HG03095 (cell line): Measurements from ENCODE around the gene STK10.
A peak's percentile ranks its signal among the peaks of the same experiment; 100 is the strongest.
"Not testable (repeated sequence)": the region's sequence is repeated elsewhere in the genome, so short reads cannot be mapped to it uniquely, and the experiment has no call there.

Experiments used
- ATAC-seq: cut with Tn5 transposase; IDR thresholded peaks from one replicate; pipeline ENCODE4 v1.9.1; 2021; ENCODE audit warnings: moderate library complexity; ENCODE audit not compliant: unreplicated experiment

Gene STK10

DNA sequence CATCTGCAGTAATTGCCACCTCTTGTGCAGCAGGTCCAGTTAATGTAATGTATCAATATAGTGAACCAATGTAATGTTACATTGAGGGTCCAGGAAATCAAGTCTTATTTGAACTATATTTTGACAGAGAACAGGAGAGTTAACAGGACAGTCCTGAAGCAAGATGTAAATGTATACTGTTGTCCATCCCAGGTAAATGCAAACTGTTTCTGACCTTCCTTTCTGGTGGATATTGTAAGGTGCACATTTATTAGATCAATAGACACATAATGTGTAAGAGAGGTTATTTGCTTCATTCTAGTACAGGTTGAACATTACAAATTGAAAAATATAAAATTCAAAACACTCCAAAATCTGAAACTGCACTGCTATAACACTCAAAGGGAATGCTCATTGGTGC lies 158.1 kb downstream of the STK10 start:
- ATAC-seq: no peak

DNA sequence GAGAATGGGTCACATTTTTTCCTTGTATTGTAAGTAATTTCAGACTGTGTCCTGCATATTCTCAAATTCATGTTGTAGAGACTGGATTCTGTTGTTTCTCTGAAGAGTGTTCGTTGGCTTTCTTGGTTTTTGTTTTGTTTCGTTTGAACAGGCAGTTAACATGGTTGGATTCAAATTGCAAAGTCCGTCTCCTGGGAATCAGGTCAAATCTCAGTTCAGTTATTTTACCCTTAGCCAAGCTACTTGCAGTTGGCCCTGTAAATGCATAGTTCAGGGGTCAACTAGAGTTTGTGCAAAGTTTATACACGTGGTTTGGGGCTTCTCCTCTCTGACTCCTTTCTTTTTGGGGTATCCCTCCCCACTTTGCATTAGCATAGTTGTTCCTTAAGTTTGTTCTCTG lies 159.9 kb downstream of the STK10 start:
- ATAC-seq: no peak

DNA sequence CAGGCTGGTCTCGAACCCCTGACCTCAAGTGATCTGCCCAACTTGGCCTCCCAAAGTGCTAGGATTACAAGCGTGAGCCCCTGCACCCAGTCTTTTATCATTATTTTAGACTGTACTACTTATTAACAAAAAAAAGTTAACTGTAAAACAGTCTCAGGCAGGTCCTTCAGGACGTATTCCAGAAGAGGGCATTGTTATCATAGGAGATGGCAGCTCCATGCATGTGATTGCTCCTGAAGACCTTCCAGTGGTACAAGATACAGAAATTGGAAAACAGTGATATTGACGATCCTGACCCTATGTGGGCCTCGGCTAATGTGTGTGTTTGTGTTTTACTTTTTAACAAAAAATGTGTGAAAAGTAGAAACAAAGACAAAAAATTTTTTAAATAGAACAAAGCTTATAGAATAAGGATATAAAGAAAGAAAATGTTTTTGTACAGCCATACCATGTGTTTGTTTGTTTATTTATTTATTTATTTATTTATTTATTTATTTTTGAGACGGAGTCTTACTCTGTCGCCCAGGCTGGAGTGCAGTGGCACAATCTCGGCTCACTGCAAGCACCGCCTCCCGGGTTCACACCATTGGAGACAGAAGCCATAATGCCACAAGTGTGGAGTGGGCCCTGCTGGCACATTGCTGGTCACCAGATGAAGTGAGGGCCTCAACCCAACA lies 167.8 kb downstream of the STK10 start:
- ATAC-seq: not testable (repeated sequence)

DNA sequence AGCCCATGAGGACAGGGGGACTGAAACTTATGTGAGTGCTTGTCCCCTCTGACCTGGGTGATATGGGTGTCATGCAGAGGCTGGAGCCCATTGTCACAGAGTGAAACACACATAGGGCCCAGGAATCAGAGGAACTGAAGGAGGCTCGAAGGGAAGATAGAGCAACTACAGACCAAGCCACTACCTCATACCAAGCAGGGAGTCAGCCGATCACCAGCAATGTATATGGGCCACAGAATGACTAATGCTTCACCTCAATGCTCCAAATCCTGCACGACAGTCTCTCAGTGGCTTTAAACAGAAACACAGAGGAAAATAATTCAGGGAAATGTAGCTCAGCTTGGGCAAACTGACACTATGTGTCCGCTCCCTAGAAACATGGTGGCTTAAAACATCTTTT lies 172.7 kb downstream of the STK10 start:
- ATAC-seq: no peak

DNA sequence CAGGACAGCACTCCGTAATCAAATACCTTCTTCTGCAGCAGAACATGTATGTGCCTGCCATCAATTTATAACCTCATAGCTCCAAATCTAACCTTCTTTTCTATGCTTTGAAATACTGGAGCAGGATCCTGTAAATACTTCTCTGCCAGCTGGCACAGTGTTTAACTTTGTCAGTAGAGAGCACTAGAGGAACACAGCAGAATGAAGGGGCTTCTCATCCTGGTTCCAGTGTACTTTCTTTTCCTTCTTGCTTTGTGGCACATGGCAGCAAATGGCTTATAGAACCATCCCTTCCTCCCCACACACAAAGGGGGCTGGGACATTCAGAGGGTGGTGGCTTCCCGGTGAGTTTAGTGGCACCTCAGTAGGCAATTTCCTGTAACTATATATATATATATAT lies 177.7 kb downstream of the STK10 start:
- no peak for ATAC-seq

DNA sequence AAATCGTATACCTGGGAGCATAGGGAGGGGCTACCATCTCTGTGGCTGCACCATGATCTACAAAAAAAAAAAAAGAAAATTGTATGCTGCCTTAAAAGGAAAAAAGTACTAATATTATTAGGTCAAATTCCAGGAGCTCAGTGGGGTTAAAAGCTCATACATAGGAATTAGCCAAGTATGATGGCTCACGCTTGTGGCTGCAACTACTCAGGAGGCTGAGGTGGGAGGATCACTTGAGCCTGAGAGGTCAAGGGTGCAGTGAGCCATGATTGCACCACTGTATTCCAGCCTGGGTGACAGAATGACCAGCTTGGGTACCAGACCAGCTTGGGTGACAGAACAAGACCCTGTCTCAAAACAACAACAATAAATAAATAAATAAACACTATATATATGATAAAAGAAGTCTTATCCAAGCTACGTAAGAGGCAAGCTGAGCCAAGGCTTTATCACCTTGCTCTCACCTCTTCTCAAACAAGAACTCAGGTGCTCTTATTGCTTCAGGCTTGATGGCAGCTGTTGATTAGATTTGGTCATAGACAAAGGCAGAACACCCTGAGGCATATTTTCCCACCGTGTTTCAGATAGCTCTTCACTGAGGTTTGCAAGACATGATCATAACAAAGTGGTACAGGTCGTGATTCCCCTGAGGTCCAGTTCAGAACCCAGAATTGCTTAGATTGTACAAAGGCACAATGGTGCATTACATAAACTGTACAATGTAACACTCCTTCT lies 178.3 kb downstream of the STK10 start:
- no peak for ATAC-seq

DNA sequence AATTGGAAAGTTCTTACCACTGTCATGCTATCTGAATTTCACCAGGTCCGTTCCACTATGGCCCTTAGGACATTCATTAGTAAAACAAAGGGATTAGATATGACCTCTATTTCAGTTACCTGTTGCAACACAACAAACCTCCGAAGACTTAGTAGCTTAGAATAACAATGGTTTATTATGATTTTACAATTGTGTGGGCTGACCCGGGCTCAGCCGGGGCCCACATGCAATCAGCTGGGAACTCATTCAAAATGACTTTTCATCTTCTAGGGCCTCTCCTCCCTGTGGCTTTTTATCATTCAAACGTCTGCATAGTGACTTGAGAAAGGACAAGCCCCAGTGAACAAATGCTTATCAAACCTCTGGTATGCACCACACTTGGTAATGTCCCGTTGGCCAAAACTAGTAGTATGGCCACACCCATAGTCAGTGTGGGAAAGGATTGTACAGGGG lies 179.3 kb downstream of the STK10 start:
- ATAC-seq: no peak

DNA sequence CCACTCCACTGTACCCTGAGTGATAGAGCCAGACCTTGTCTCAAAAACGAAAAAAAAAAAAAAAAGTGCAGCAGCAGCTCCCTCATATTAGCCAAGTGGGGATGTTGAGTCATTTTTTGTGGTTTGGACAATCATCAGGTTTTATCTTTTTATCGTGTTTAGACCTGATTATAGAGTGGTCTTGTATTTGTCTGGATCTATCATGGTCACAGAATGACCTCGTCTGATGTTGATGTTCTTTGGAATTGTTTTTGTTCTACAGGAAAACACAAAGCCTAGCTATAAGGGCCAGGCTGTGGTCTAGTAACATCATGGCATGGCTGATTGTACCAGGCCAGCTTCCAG lies 179.9 kb downstream of the STK10 start:
- no peak for ATAC-seq

DNA sequence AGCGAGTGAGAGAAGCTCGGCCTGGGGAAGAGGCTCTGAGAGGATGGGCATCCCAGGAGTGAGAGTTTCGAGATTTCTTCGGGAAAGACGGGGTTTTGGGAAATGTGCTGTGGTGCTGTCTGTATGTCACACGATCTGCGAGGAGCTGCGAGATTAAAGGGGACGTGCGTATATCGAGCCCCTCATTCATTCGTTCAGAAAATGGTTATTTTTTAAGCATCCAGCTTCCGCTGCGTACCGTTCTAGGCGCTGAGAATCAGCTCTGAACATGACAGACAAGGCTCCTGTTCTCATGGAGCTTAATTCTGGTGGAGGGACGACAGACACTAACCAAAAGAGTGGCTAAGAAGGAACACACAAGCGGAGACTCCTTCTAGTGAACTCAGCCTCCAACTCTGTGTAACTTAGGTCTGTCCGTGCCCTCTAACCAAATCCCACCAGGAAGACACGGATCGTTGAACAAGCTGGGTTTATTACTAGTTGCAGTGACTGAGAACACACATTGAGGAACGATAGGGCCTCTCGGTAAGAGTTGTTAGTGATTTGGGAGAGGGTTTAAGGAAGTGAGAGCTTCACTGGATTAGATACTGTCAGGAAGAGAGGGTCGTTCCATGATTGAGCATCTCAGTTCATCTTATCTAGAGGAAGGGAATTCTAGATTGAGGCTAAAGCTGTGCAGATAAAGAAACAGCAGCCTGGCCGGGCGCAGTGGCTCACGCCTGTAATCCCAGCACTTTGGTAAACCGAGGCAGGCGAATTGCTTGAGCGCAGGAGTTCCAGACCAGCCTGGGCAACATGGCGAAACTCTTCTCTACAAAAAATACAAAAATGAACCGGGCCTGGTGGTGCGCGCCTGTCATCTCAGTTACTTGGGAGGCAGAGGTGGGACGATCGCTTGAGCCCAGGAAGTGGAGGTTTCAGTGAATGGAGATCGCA lies 180.6 kb downstream of the STK10 start:
- no peak for ATAC-seq

DNA sequence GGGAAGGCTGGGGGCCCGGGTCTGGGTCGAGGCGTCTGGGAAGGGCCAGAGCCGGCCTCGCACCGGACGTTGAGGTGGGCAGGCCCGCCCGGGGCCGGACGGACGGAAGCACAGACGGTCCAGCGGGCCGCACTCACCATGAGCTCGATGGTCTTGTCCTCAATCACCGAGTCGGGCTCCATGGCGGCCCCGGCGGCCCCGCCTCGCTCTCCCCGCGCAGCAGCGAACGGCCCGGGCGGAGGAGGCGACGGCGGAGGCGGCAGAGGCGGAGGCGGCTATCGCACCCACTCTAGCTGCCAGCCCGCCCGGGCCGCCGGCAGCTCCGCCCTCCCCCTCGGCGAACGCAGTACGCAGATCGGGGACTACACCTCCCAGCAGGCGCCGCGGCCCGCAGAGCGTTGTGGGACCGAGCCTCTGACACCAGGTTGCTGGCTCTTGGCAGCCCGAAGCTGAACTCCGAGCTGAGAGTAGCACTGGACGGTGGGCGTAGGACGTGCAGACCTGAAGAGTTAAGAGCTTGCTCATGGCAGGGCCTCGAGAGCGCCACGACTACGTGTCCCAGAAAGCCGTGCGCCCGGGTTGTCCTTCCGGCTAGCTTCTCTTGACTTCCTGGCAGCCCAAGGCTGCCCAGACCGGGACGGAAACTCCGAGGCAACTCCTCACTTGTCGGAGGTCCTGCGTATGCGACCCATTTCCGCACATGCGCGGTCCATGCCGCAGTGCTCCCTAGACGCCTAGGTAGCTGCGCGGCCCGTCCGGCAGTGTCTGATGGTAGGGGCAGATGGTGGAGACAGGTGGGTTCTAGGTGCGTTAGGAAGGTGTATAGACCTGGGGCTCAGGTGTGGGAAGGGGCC lies 181.5 kb downstream of the STK10 start, which contains the start of gene FBXW11:
Gene FBXW11, minus strand, starts transcription at position 318 of the 854 bp plus-strand sequence. Its CDS starts 136 bp downstream, at position 182.
- ATAC-seq: peak; percentile 81

DNA sequence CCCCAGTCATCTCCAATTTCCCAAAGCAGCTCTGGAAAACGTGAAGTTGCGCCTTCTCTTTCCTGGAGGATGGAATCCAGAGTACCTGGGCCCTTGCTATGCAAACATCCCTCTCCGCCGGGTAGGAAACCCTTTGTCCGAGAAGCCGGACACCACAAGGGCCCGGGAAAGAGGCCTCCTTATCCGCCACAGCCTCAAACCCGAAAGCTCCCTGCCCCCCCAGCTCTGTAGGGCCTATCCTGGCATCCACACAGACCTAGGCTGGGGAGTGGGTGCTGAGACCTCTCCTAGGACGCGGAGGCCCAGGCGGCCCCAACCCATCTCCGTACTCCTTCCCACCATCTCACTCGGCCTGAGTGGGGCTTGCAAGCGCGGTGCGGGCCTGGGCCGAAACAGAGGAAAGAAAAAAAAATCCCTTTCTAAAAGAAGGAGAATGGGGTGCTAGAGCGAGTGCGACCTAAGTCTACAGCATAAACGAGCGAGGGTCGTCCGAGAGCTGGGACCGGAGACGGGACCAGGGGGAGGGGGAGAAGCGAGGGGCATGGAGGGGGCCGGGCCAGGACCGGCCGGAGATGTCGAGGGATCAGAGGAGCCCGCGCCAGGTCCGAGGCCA lies 182.2 kb downstream of the STK10 start:
- ATAC-seq: no peak

DNA sequence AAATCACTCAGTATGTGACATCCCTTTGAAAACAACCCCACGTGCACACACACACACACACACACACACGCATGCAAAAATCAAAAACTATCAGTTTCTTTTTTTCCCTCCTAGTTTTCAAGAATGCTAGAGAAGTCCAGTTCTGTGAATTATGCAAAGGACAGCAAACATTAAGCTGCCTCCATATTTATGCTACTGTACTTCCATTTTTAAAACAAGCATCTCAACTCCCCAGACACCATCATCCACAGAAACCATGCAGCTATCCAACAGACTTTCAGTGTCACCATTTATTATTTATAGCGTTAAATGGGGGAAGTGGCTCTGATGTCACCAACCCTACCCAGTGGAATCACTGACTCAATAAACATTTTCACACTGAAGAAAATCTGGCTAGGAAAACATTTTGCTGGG lies 183.2 kb downstream of the STK10 start:
- ATAC-seq: no peak

DNA sequence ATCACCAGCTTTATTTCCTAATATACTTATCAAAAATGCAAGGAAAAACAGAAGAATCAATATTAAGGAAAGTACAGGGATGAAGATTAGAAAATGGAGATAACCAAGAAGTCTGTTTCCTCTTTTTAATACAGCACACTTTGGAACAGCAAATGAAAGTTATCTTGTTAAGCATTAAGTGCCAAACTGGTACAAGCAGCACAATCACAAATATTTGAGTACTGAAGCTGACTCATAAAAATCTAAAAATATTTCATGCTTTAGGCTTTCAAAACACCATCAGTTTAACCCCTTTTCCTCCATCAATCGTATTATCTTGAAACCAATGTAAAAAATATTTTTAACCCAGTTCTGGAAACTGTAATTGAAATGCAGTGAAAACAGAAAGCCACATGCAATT lies 184.3 kb downstream of the STK10 start:
- ATAC-seq: no peak

DNA sequence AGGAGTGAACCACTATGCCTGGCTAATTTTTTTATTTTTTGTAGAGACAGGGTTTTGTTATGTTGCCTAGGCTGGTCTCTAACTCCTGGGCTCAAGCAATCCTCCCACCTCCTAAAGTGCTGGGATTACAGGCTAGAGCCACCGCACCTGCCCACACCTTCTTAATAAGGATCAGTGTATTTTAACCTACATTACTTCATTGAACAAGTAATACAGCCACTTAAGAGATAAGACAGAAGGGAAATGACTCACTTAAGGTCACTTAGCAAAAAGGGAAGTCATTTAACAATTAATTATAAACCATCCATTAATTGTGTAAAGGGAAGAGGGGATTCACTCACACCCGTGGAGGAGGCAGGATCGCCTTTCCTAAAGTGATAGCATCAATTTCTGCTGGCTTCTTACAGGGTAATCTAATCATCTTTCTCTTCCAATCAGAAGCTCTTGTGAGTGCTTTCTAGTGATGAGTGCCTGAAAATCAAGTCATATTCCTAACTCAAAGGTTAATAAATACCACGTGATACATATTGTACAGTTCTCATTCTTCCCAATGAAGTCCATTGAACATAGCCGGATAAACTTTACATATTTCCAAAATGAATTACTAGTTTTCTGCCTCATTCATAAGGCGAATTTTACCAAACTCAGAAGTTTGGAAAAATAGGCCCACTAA lies 185.0 kb downstream of the STK10 start:
- ATAC-seq: no peak

DNA sequence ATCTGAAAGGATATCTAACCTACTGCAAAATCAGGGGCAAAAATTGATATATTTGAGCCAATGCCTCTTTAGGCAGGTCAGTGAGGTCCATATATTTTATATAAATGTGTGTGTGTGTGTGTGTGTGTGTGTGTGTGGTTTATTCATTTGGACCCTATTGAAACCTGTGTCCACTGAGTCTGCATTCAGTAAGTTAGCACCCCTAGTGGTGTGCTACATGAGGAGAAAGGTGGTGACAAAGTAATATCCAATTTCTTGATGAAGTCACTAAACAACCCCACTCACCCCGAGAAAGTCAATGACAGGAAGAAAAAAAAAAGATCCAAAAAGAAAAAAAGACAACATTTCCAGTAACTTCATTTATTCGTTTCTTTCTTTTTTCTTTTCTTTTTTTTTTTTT lies 185.7 kb downstream of the STK10 start:
- ATAC-seq: no peak

DNA sequence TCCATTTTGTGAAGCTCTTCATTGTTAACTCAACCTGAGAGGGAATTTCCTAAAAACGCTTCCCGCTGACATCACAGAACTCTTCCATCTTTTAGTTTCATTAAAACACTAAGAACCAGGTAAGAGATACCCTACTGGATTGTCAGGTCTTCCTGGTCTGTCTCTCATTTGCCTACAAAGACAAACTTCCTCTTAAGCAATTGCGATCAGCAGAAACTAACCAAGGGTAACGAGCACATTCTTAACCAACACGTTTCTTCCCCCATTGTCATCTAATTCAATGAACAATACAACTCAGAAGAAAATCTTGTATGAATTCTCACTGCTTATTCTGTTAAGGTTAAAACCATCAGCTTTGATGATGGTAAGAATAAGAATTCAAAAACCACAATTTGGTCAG lies 188.1 kb downstream of the STK10 start:
- no peak for ATAC-seq

DNA sequence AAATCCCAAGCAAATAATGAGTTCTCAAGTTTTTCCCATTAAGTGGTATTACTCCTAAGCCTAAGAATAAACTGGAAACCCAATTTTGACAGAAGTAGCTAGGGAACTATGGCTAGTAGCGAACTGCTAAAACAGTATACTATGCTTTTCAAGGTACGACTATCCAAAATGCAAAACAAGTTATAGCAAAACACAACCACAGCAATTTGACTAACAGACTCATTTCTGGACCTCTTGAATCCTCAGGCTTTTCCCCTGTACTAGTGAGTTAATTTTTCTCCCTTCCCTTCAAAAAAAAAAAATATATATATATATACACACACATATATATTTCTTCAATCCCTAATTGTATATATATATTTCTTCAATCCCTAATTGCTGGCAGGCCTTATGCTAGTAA lies 188.9 kb downstream of the STK10 start:
- no peak for ATAC-seq

DNA sequence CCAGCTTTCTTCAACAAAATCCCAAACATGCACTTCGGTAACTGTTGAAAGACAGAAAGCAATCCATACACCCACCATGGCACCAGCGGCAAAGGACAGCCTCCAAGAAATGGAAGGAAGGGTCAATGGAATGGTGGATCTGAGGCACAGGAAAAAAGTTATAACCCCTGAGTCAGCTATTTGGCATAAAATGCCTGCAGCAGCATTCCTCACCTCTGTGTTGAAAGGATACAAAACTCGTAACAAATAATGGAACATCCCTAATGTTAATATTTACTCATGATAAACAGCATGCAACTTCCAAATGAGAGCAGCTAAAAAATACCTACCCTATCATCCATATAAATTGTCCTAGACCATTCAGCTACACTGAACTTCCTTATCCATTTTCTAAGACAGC lies 191.0 kb downstream of the STK10 start:
- ATAC-seq: no peak

DNA sequence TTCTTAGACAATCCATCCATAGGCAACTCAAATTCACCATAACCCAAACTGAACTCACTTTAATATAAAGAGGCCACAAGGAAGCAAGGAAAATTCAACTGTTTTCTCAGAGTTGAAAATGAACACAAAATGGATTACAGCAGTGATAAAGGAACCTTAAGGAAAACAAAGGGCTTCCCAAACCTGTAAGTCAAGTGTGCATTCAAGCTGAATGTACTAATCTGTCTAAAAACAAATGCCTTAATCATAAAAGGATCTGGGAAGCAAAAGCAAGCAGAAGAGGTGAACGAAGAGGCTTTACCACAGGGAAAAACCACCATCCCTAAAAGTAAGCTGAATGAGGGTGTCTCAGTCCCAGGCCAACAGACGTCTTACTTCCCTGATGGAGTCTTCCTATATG lies 195.2 kb downstream of the STK10 start:
- no peak for ATAC-seq

DNA sequence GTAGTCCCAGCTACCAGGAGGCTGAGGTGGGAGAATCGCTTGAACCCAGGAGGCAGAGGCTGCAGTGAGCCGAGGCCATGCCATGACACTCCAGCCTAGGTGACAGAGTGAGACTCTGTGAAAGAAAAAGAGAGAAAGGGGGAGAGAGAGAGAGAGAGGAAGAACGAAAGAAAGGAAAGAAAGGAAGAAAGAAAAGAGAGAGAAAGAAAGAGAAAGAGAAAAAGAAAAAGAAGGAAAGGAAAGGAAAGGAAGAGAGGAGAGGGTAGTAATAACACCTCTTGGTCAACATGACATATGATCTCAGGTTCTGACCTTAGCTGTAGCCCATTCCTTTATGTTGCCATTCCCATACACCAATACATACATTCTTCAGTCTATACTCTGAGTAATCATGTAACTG lies 195.7 kb downstream of the STK10 start:
- ATAC-seq: no peak
